Measurements from ENCODE around the gene SUCLG2.

SUCLG2 gene

DNA sequence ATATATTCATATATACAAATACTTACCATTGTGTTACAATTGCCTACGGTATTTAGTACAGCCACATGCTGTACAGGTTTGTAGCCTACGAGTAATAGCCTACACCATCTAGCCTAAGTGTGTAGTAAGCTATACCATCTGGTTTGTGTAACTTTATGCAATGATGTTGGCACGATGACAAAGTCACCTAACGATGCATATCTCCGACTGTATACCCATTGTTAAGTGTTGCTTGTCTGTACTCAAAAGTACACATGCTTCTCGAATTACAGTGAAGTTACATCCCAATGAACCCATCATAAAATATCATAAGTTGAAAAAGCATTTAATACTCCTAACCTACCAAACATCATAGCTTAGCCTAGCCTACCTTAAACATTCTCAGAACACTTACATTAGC is 329.2 kb downstream of the SUCLG2 start:
- DNase-seq = no peak
- in situ Hi-C loops (cut with HindIII; ENCODE audit: low pct_ligation_motif_present, low pct_unique_long_range_greater_than_20kb, low sequenced_read_pairs) = no loop called here

Measured in ACHN (cell line).